A549 (cell line): ENCODE measurements around the gene CAPN6.

Experiments
- CHD2 ChIP-seq: fragments of 150-350 bp; IDR thresholded peaks from 2 replicates; pipeline ENCODE4 v1.6.1; 2014; ENCODE audit warnings: low read length; ENCODE audit not compliant: partially characterized antibody
- CTCF ChIP-seq: fragments of >200 bp; sonication (Bioruptor Twin); formaldehyde crosslinking; IDR thresholded peaks from 3 replicates; pipeline ENCODE4 v1.5.1; 2016
- EP300 ChIP-seq, 2 experiments: fragments of >200 bp; sonication (Bioruptor Twin); formaldehyde crosslinking; IDR thresholded peaks; 2 replicates in 1 of 2; 3 replicates in 1 of 2; pipeline ENCODE4 v1.6.1; 2016 to 2017
- FOSB ChIP-seq: fragments of 250-450 bp; sonication (Bioruptor Pico); IDR thresholded peaks from 2 replicates; pipeline ENCODE4 v1.5.0; 2020; ENCODE audit warnings: mild to moderate bottlenecking, moderate library complexity
- JUN ChIP-seq, 2 experiments: fragments of >200 bp; sonication (Bioruptor Twin); formaldehyde crosslinking; IDR thresholded peaks; 2 replicates in 1 of 2; 3 replicates in 1 of 2; pipeline ENCODE4 v1.6.1; 2016 to 2017
- MAZ ChIP-seq: fragments of 150-350 bp; IDR thresholded peaks from 2 replicates; pipeline ENCODE4 v1.6.1; 2014; ENCODE audit warnings: antibody characterized with exemption, low read depth, low read length, borderline replicate concordance
- NR3C1 ChIP-seq: fragments of >200 bp; sonication (Bioruptor Twin); formaldehyde crosslinking; IDR thresholded peaks from 3 replicates; pipeline ENCODE4 v1.6.1; 2017
- POLR2A ChIP-seq: IDR thresholded peaks from 2 replicates; pipeline ENCODE4 v1.6.1; 2012; ENCODE audit warnings: mild to moderate bottlenecking, low read length
- POLR2AphosphoS2 ChIP-seq: conservative IDR thresholded peaks from 2 replicates; pipeline ENCODE4 v1.6.1; 2012; ENCODE audit warnings: low read length, improper control_type of control experiment, inconsistent platforms
- RAD21 ChIP-seq, 2 experiments: fragments of >200 bp in 1 of 2; sonication (Bioruptor Twin) in 1 of 2; formaldehyde crosslinking in 1 of 2; IDR thresholded peaks in 1 of 2; conservative IDR thresholded peaks in 1 of 2; 2 replicates in 1 of 2; 3 replicates in 1 of 2; pipeline ENCODE4 v1.6.1; 2012 to 2018; ENCODE audit warnings: inconsistent platforms in 1 of 2
- RCOR1 ChIP-seq: fragments of 150-350 bp; IDR thresholded peaks from 2 replicates; pipeline ENCODE4 v1.6.1; 2014; ENCODE audit warnings: antibody characterized with exemption, low read length, low read depth
- REST ChIP-seq: fragments of 200-600 bp; sonication (generic); IDR thresholded peaks from 2 replicates; pipeline ENCODE4 v1.6.1; 2016; ENCODE audit warnings: antibody characterized with exemption, mild to moderate bottlenecking, moderate library complexity
- RFX5 ChIP-seq: fragments of 450-650 bp; IDR thresholded peaks from 2 replicates; pipeline ENCODE4 v1.7.1; 2014; ENCODE audit warnings: antibody characterized with exemption, mild to moderate bottlenecking, moderate library complexity

DNA sequence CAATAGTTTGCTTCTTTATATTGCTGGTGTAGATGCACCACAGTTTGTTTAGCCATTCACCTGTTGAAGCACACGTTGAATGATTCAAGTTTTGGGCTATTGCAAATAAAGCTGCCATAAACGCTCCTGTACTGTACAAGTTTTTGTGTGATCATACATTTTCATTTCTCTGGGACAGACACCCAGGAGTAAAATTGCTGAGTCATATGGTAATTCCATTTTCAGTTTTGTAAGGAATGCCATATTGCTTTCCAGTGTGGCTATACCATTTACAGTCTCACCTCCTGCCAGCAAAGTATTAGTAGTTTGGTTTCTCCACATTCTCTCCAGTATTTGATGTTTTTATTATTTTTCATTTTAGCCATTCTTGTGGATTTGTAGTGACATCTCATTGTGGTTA is 32.0 kb upstream of the CAPN6 start:
- TF ChIP-seq POLR2A: no peak
- TF ChIP-seq RFX5: no peak
- TF ChIP-seq CHD2: no peak
- TF ChIP-seq EP300 (IDR thresholded peaks at IDR 0.05): no peak
- no peak for TF ChIP-seq POLR2AphosphoS2
- TF ChIP-seq NR3C1: no peak
- no peak for TF ChIP-seq REST
- TF ChIP-seq RAD21 (conservative IDR thresholded peaks at IDR 0.05 in 1 of 2, IDR thresholded peaks at IDR 0.05 in 1 of 2): no peak
- TF ChIP-seq CTCF: no peak
- no peak for TF ChIP-seq FOSB (CRISPR knock-in tag)
- no peak for TF ChIP-seq JUN (IDR thresholded peaks at IDR 0.05)
- no peak for TF ChIP-seq RCOR1
- TF ChIP-seq MAZ: no peak
